ENCODE results near the gene PTPRD. TPM values are rescaled to one million over a fixed set of nuclear protein-coding genes. Genes with fewer than 3 reads are reported as not detected.

PTPRD gene
- total and polyA plus RNA-seq, 2 of the 4 experiments (the other 2 are of a cell fraction) = 0.07 to 0.18 TPM

DNA sequence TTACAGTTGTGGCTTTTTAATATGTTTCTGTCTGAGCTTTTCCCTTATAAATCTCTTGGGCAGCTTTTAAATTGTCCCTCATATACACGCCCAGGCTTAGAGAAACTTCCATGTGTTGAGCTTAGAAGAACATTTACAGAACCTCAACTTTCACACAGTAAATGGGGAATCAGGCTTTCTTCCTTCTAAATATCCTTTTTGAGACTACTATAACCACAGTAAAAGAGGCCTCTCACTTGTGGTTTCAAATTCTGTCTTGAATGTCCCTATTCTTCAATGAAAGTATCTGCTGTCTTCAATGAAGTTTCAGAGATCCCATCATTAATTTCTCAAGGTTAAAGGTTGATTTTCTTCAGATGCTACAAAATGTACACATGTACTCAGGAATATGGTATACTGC is 2224.7 kb downstream of the PTPRD start:
- ATAC-seq (ENCODE audit: low read depth) (no peak), DNase-seq (no peak)
- H2AK9ac ChIP-seq (replicated peaks; ENCODE audit: low read depth, low read length, poor library complexity) = no peak overlapping the region
- H2BK15ac ChIP-seq (ENCODE audit: low read depth, low read length) = no peak overlapping the region
- no peak overlapping the region for H2AK5ac ChIP-seq (ENCODE audit: low read depth, low read length)
- H3K14ac ChIP-seq (replicated peaks; ENCODE audit: low read depth, low read length) = no peak overlapping the region
- H2BK5ac ChIP-seq (ENCODE audit: low read depth, low read length, poor library complexity, severe bottlenecking) = no peak overlapping the region
- H3K56ac ChIP-seq (ENCODE audit: extremely low read depth, insufficient read depth, low read length) = no peak overlapping the region
- H3K9me3 ChIP-seq (ENCODE audit: control insufficient read depth, insufficient read depth, low read length) = no peaks in the 10 kb centered on the region; the same call in 1 of the 2 replicates
- H4K20me1 ChIP-seq (ENCODE audit: insufficient read depth, low read length) = no peaks in the 10 kb centered on the region
- no peak for TF ChIP-seq POLR2A (IDR thresholded peaks at IDR 0.05; ENCODE audit: low read depth, low read length)
- no peak for TF ChIP-seq RAD21 (IDR thresholded peaks at IDR 0.05; ENCODE audit: low read length)
- no peak overlapping the region for H3K27ac ChIP-seq (ENCODE audit: insufficient read depth, low read length)
- no peak overlapping the region for H3K9ac ChIP-seq (ENCODE audit: low read depth, low read length)
- H2BK120ac ChIP-seq (ENCODE audit: low read depth, low read length) = no peak overlapping the region
- H3K4ac ChIP-seq (ENCODE audit: low read depth, low read length) = no peak overlapping the region
- in situ Hi-C loops (cut with MboI; ENCODE audit: low sequenced_read_pairs) = no loop called here
- H3K4me3 ChIP-seq (ENCODE audit: insufficient read depth, low read depth, low read length) = no peak overlapping the region
- POLR2A ChIA-PET (ENCODE audit: unreplicated experiment) = no interaction called here
- WGBS, 2 experiments (ENCODE audit: extremely low coverage in 2 of 2, insufficient read length in 1 of 2) = no CpG with 5 or more reads among the region's 1 CpG
- H4K91ac ChIP-seq (ENCODE audit: insufficient read depth, low read depth, low read length) = no peak overlapping the region
- no peak overlapping the region for H3K23ac ChIP-seq (ENCODE audit: low read depth, low read length)
- no peaks in the 10 kb centered on the region for H3K79me1 ChIP-seq (ENCODE audit: low read depth in 1 of 2, low read length in 2 of 2)
- no peak overlapping the region for H2AFZ ChIP-seq (replicated peaks; ENCODE audit: low read length, poor library complexity)
- no TSS peak for BruUV-seq (replicated peaks)
- H4K8ac ChIP-seq (ENCODE audit: low read depth in 2 of 2, low read length in 2 of 2) = no peak overlapping the region
- no peaks in the 10 kb centered on the region for H3K36me3 ChIP-seq (ENCODE audit: control insufficient read depth, insufficient read depth, low read length)
- no peak overlapping the region for H2BK20ac ChIP-seq (ENCODE audit: low read depth, low read length)
- intact Hi-C loops (cut with micrococcal nuclease) = no loop called here
- H3K9me1 ChIP-seq (ENCODE audit: insufficient read depth, low read length) = no peaks in the 10 kb centered on the region
- no peaks in the 10 kb centered on the region for H3K4me1 ChIP-seq (ENCODE audit: control insufficient read depth, insufficient read depth, low read length)
- no peak overlapping the region for H4K5ac ChIP-seq (ENCODE audit: low read depth, low read length)
- no peaks in the 10 kb centered on the region for H3K27me3 ChIP-seq (ENCODE audit: control insufficient read depth, insufficient read depth, low read length)
- no peak overlapping the region for H3K18ac ChIP-seq (ENCODE audit: low read depth, low read length)
- dilution Hi-C loops (cut with HindIII; ENCODE audit: low sequenced_read_pairs, unreplicated experiment) = no loop called here
- CTCF ChIA-PET = no interaction called here
- H3K4me2 ChIP-seq (ENCODE audit: low read depth, low read length) = no peak overlapping the region
